NCI-H774 (cell line): ENCODE measurements around the gene KIF26A.

ENCODE experiments used
- DNase-seq: peaks from one replicate; lab custom pipeline; 2025; lab: John Stamatoyannopoulos, UW

KIF26A gene

GRCh38 chr14:104101086-104101621, 37.2 kb upstream of the KIF26A start:
- DNase-seq, result no peak

GRCh38 chr14:104101651-104102281, 36.6 kb upstream of the KIF26A start:
- no peak for DNase-seq

- DNase-seq, result no peak
Observed at GRCh38 chr14:104102282-104102914, 36.0 kb upstream of the KIF26A start.

DNA sequence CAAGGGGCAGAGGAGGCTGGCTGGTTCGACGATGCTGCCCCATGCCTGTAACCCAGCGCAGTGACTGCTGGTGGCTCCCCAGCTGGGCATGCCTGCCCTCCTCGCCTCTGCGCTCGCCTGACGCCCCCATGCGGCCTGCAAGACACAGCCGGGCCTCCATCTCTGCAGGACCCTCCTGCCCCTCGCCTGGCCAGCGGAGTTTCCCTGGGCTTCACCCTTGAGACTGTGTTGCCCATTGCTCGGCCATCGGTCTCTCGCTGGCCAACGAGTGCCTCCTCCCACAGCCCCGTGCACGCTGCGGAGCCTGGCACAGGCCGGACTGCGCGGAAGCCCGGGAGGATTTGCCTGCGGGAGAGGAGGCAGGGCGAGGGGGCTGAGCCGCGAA, 35.3 kb upstream of the KIF26A start:
- DNase-seq, result no peak

DNA sequence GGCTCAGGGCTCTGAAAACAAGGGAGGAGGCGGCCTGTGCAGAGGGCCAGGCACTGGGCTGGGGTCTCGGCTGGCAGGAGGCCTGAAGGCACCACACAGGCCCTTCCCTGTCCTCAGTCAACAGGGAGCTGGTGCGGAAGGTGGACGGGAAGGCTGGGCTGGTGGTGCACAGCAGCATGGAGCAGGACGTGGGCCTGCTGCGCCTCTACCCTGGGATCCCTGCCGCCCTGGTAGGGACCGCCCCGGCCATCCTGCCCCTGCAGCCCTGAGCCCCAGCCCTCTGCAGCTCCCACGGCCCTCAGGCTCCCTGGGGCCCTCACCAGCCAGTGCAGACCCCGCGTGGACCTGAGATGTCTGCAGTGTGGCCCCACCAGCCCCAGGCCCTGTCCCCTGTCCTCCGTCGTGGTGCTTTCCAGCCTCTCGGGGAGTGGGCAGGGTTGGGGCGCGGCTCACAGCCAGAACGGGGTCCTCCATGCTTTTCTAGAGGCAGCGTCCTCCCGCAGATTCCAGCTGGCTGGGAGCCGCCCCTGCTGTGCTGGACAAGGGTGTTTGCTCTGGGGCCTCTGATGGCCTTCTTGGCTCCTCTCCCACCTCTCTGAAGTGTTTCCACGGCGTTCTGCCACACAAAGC, 34.8 kb upstream of the KIF26A start:
- DNase-seq, result no peak

GRCh38 chr14:104104076-104104901, 34.1 kb upstream of the KIF26A start:
- DNase-seq, result no peak

GRCh38 chr14:104105071-104105821, 33.1 kb upstream of the KIF26A start:
- DNase-seq, result no peak

- DNase-seq, result no peak
Observed at GRCh38 chr14:104105822-104106470, 32.4 kb upstream of the KIF26A start.

DNA sequence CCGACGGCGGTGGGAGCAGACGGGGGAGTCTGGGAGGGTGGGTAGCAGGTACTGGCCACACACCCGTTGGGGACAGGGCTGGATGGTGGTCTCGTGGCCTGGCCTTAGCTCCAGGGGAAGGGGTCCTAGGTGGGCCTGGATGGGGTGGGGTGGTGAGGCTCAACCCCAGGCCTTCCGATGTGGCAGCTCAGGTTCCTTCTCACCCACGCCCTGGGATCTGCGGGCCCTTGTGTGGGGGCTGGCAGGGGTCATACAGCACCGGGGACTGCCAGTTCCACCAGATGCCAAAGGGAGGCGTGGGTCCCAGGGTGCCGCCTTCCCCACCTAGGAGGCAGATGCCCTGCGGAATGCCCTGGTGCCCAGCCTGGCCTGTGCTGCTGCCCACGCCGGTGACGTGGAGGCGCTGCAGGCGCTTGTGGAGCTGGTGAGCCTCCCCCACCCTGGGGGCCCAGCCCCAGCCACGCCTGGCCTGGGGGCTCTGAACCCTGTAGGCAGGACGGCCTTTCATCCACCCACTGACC, 31.9 kb upstream of the KIF26A start:
- DNase-seq, result no peak

GRCh38 chr14:104107101-104107581, 31.2 kb upstream of the KIF26A start:
- no peak for DNase-seq

- no peak for DNase-seq
Observed at GRCh38 chr14:104107611-104108569, 30.5 kb upstream of the KIF26A start.

GRCh38 chr14:104108570-104109541, 29.5 kb upstream of the KIF26A start:
- no peak for DNase-seq

DNA sequence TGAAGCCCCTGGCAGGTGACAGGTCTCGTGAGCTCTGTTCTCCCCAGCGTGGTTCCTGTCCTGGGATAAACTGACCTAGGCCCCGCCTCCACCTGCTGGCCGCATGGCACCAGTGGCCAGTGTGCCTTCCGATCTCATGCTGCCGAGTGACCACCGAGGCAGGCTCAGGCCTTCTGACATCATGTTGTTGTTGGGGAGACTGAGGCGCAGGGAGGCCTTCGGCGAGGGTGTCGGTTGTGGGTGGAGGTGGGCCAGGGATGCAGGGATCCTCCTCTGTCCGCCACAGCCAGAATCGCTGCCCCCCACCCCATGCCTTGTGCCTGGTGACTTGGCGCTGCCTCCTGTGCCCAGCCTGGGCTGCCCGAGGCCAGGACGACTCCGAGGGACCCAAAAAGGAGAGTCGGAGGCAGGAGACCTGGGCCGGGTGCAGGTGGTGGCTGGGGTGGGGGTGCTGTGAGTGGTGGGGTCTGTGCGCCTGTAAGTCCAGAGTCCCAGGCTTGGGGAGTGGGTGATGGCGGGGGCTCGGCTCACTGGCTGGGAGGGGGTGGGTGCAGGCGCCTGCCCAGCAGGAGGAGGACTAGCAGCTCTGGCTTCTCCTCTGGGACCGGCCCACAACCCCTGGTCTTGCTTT, 28.5 kb upstream of the KIF26A start:
- no peak for DNase-seq

DNA sequence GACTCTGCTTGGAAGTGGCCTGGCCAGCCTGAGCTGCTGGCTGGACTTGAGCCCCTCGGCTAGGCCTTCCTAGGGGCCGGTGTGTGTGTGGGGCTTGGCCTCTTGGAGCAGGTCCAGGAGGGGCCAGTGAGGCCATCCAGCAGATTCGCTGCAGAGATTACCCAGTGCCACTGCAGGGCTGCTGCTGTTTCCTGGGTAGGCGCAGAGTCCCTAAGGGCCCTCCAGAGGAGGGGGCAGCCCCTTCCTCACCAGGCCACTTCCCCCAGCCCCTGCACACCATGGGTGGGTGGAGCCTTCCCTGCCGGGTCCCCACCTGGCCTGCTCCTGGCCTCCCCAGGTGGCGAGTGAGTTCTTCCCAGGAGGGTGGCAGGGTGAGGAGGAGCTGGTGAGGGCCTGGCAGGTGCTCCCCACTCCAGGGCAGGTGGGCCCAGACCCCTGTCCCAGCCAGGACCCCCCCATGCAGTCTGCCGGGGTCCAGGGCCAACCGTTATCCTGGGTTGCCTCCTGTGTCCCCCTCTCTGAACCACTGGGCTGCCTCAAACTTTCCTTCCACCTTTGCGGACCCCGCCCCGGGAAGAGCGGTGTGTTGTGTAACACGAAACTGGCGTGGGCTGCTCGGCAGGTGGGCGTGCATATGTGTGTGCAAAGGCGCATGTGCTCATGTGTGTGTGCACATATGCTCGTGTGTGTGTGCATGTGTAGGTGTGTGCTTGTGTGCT, 27.7 kb upstream of the KIF26A start:
- no peak for DNase-seq

DNA sequence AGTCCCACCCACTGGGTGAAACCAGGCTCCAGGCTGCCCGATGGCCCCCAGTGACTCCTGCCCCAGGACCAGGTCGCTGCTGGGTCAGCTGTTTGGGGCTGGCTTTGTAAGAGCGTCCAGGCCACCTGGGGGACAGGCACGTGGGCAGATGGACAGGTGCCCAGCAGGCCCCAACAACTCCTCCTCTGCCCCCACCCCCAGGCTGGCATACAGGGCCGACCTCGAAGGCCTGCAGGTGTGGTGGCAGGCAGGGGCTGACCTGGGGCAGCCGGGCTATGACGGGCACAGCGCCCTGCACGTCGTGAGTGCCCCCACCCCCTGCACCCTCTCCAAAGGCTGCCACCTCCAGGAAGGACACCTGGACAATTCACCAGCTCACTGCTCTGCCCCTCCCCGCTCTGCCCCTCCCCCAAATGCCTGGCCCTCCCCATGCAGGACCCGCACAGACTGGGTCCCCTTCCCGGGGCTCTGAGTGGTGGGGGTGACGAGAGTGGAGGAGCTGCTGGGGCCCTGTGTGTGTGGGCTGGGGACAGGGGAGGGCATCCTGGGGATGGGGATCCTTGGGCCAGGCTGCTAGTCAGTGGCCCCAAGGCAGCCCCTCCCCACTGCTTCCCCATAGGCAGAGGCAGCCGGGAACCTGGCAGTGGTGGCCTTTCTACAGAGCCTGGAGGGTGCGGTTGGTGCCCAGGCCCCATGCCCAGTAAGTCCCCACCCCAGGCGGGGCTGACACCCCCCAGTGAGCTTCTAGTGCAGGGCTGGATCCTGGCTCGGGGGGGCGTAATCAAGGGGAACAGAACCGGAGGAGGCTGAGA, 26.9 kb upstream of the KIF26A start:
- no peak for DNase-seq

DNA sequence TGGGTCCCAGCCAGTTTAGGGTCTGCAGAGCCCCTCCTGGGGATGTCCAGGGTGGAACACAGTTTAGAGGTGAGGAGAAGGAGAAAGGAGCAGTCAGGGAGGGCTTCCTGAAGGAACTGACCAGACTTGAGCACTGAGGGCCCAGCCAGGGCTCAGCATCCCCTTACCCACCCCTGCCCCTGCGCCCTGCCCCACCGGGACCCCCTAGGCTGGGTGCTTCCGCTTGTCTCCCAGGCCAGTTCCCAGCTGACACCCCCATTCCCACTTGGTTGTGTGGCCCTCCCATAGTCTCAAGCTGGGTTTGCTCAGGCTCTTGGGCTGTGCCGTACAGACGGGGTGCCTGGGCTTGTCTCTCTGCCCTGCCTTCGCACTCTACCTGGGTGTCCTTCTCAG, 26.3 kb upstream of the KIF26A start:
- DNase-seq, result no peak
